GM12878 (cell line): Measurements from ENCODE around the gene MS4A4E. TPM values are rescaled to one million over a fixed set of nuclear protein-coding genes. Genes with fewer than 3 reads are reported as not detected.

Experiments used
- ATAC-seq: fragments of 200-7000 bp; cut with Tn5 transposase; 3 replicates; pipeline ENCODE4 v1.9.1; 2020; ENCODE audit warnings: mild to moderate bottlenecking, moderate library complexity
- BruUV-seq: library from RNA; stranded (reverse); fragments of 400-500 nt; replicated peaks from 2 replicates; lab custom pipeline; 2021; lab: Mats Ljungman, UMichigan
- CTCF ChIA-PET: fragments of 300-600 bp; sonication (Branson Sonifier 250); formaldehyde crosslinking; extraction: SDS; loops from one replicate; lab custom pipeline; 2021; ENCODE audit warnings: inconsistent platforms; lab: Yijun Ruan, JAX
- POLR2A ChIA-PET: fragments of 350-600 bp; formaldehyde crosslinking; extraction: SDS; loops from one replicate; lab custom pipeline; 2021; ENCODE audit warnings: inconsistent platforms; lab: Charles Lee
- RAD21 ChIA-PET: fragments of 300-600 bp; sonication (Branson Sonifier 250); formaldehyde crosslinking; loops from one replicate; lab custom pipeline; 2023; ENCODE audit warnings: antibody characterized with exemption; ENCODE audit not compliant: unreplicated experiment; lab: Charles Lee
- SMC1A ChIA-PET: fragments of 300-600 bp; sonication (Branson Sonifier 250); formaldehyde crosslinking; loops from one replicate; lab custom pipeline; 2023; ENCODE audit not compliant: unreplicated experiment, uncharacterized antibody; lab: Charles Lee
- DNase-seq: peaks from one replicate; pipeline ENCODE4 v3.0.0-alpha.2; 2011; ENCODE audit warnings: low read depth, low spot score
- FAIRE-seq: peaks from 3 replicates; lab custom pipeline; 2011; peaks lifted over from hg19 to GRCh38; lab: Jason Lieb, UNC
- H2AFZ ChIP-seq: 2 replicates; pipeline ENCODE4 v1.6.0; 2011; ENCODE audit warnings: low read depth, low read length, control low read depth; ENCODE audit not compliant: control insufficient read depth
- H3K27ac ChIP-seq: 2 replicates; pipeline ENCODE4 v1.5.1; 2011; ENCODE audit warnings: control low read depth; ENCODE audit not compliant: control insufficient read depth, insufficient read depth
- H3K27me3 ChIP-seq, 2 experiments: replicated peaks in 1 of 2; 2 replicates each; pipeline versions ENCODE4 v1.6.0 to v1.6.1; 2011; ENCODE audit warnings: low read length in 1 of 2; ENCODE audit not compliant: control insufficient read depth in 2 of 2, insufficient read depth in 2 of 2
- H3K36me3 ChIP-seq, 2 experiments: 2 replicates each; pipeline ENCODE4 v1.5.1; 2011; ENCODE audit warnings: low read length in 1 of 2; ENCODE audit not compliant: control insufficient read depth in 2 of 2, insufficient read depth in 2 of 2
- H3K4me1 ChIP-seq: 2 replicates; pipeline ENCODE4 v1.6.1; 2011; ENCODE audit warnings: mild to moderate bottlenecking, low read length, moderate library complexity, mixed read lengths; ENCODE audit not compliant: control insufficient read depth, insufficient read depth
- H3K4me2 ChIP-seq: 2 replicates; pipeline ENCODE4 v1.6.0; 2011; ENCODE audit warnings: control low read depth; ENCODE audit not compliant: control insufficient read depth, insufficient read depth
- H3K4me3 ChIP-seq: fragments of 200-600 bp; sonication (generic); 2 replicates; pipeline ENCODE4 v1.5.1; 2016
- H3K79me2 ChIP-seq: 2 replicates; pipeline ENCODE4 v1.6.0; 2011; ENCODE audit warnings: low read length; ENCODE audit not compliant: control insufficient read depth, insufficient read depth
- H3K9ac ChIP-seq: 2 replicates; pipeline ENCODE4 v1.8.0; 2011; ENCODE audit warnings: low read length, control low read depth, mixed read lengths; ENCODE audit not compliant: control insufficient read depth, insufficient read depth
- H3K9me3 ChIP-seq: replicated peaks from 3 replicates; pipeline ENCODE4 v1.5.1; 2011; ENCODE audit warnings: mild to moderate bottlenecking, low read length; ENCODE audit not compliant: control insufficient read depth, insufficient read depth
- H4K20me1 ChIP-seq: 2 replicates; pipeline ENCODE4 v1.6.0; 2011; ENCODE audit not compliant: control insufficient read depth, insufficient read depth
- CBFB ChIP-seq: IDR thresholded peaks from 2 replicates; pipeline ENCODE4 v1.6.1; 2016; ENCODE audit warnings: antibody characterized with exemption, low read depth
- CHD2 ChIP-seq: IDR thresholded peaks from 2 replicates; pipeline ENCODE4 v1.6.1; 2011; ENCODE audit warnings: low read depth, low read length, improper control_type of control experiment, borderline replicate concordance
- EED ChIP-seq: sonication (generic); IDR thresholded peaks from 2 replicates; pipeline ENCODE4 v1.6.1; 2016; ENCODE audit warnings: antibody characterized with exemption, low read depth
- HDAC6 ChIP-seq: fragments of 200-600 bp; sonication (generic); IDR thresholded peaks from one replicate; pipeline ENCODE4 v1.8.0; 2017; ENCODE audit warnings: antibody characterized with exemption; ENCODE audit not compliant: unreplicated experiment
- MYB ChIP-seq: fragments of 150-350 bp; IDR thresholded peaks from 2 replicates; pipeline ENCODE4 v1.6.1; 2014; ENCODE audit warnings: mild to moderate bottlenecking, low read depth, low read length, borderline replicate concordance
- MYC ChIP-seq: IDR thresholded peaks from 2 replicates; pipeline ENCODE4 v1.6.1; 2011; ENCODE audit warnings: mild to moderate bottlenecking, low read length, moderate library complexity, inconsistent platforms; ENCODE audit not compliant: insufficient read depth, insufficient replicate concordance, insufficient read length, severe bottlenecking
- NBN ChIP-seq: fragments of 450-650 bp; IDR thresholded peaks from 2 replicates; pipeline ENCODE4 v1.6.1; 2016
- NFIC ChIP-seq: IDR thresholded peaks from 2 replicates; pipeline ENCODE4 v1.6.1; 2012; ENCODE audit warnings: low read depth, mild to moderate bottlenecking, inconsistent platforms, low read length, moderate library complexity
- NFYA ChIP-seq: IDR thresholded peaks from 2 replicates; pipeline ENCODE4 v1.6.1; 2011; ENCODE audit warnings: low read depth, mild to moderate bottlenecking, low read length, improper control_type of control experiment, borderline replicate concordance
- NFYB ChIP-seq: IDR thresholded peaks from 2 replicates; pipeline ENCODE4 v1.6.1; 2011; ENCODE audit warnings: low read depth, mild to moderate bottlenecking, low read length, improper control_type of control experiment, moderate library complexity; ENCODE audit not compliant: insufficient read depth
- SRF ChIP-seq, 2 experiments: IDR thresholded peaks; 2 replicates each; pipeline ENCODE4 v1.6.1; 2011; ENCODE audit warnings: low read depth in 2 of 2, low read length in 2 of 2, mild to moderate bottlenecking in 1 of 2, moderate library complexity in 1 of 2
- WGBS: methylation state at CpG from one replicate; pipeline ENCODE4 v1.1.6; 2016; ENCODE audit warnings: low lambda C conversion rate; ENCODE audit not compliant: insufficient replicate concordance, insufficient coverage; ENCODE audit errors: missing lambda C conversion rate; 5-methylcytosine and 5-hydroxymethylcytosine counted together
- in situ Hi-C: fragments of 300-500 bp; cut with MboI; formaldehyde crosslinking; loops from 9 replicates; pipeline ENCODE4 v1.14.3; 2018; ENCODE audit warnings: mixed read lengths
- intact Hi-C: fragments of 100-400 bp; cut with micrococcal nuclease; formaldehyde crosslinking; loops from one replicate; pipeline ENCODE4 v1.14.2; 2022; ENCODE audit not compliant: unreplicated experiment
- polyA plus RNA-seq, 11 experiments: library from polyadenylated mRNA; depleted of rRNA in 4 of 11; unstranded in 6 of 11; stranded (reverse) in 5 of 11; fragments of >200 nt; fragmentation: Nextera tagmentation in 4 of 11; fragmentation: Illumina TruSeq in 1 of 11; extraction: Ambion mirVana in 4 of 11; extraction: Trizol in 1 of 11; gene quantifications; 1 replicate in 1 of 11; 2 replicates in 10 of 11; pipeline versions ENCODE4 v1.2.1 to v1.2.3, GENCODE V29; 2011 to 2016; ENCODE audit warnings: inconsistent platforms in 2 of 11, missing spikeins in 2 of 11, low read depth in 1 of 11
- total RNA-seq, 4 experiments: library from RNA; depleted of rRNA in 3 of 4; stranded (reverse); fragments of >200 nt in 3 of 4; fragmentation: Illumina TruSeq in 1 of 4; extraction: Trizol in 1 of 4; gene quantifications; 2 replicates each; pipeline versions ENCODE4 v1.2.1 to v1.2.3, GENCODE V29; 2013 to 2021
- TF ChIP-seq, protein P1 (sequence below): IDR thresholded peaks from 2 replicates; pipeline ENCODE4 v1.6.1; 2012; ENCODE audit warnings: improper control_type of control experiment, low read depth, low read length; ENCODE audit not compliant: insufficient replicate concordance

The MS4A4E gene
- total and polyA plus RNA-seq, 10 of the 15 experiments (the other 5 are each of a cell fraction or from before 2014, with no cell fraction given), result 0.06 to 0.92 (median 0.45) TPM; not detected in 3

DNA sequence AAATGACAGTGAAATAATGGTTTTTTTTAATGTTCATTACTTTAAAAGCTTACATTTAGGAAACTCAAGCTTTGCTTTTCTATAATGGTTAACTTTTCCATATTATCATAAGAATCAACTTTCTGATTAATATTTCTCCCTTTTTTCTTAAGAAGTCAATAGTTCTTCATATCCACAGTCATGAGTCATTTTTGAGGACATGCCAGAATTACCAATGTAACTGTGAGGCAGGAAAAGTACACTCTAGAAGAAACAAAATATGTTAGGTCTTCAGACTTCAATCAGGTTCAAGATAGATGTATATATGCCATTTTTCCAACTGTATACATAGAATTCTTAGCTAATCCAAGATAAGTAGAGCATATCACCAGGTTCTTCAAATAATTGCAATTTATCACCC lies 70.9 kb downstream of the MS4A4E start (continued):
- TF ChIP-seq, protein P1, sequence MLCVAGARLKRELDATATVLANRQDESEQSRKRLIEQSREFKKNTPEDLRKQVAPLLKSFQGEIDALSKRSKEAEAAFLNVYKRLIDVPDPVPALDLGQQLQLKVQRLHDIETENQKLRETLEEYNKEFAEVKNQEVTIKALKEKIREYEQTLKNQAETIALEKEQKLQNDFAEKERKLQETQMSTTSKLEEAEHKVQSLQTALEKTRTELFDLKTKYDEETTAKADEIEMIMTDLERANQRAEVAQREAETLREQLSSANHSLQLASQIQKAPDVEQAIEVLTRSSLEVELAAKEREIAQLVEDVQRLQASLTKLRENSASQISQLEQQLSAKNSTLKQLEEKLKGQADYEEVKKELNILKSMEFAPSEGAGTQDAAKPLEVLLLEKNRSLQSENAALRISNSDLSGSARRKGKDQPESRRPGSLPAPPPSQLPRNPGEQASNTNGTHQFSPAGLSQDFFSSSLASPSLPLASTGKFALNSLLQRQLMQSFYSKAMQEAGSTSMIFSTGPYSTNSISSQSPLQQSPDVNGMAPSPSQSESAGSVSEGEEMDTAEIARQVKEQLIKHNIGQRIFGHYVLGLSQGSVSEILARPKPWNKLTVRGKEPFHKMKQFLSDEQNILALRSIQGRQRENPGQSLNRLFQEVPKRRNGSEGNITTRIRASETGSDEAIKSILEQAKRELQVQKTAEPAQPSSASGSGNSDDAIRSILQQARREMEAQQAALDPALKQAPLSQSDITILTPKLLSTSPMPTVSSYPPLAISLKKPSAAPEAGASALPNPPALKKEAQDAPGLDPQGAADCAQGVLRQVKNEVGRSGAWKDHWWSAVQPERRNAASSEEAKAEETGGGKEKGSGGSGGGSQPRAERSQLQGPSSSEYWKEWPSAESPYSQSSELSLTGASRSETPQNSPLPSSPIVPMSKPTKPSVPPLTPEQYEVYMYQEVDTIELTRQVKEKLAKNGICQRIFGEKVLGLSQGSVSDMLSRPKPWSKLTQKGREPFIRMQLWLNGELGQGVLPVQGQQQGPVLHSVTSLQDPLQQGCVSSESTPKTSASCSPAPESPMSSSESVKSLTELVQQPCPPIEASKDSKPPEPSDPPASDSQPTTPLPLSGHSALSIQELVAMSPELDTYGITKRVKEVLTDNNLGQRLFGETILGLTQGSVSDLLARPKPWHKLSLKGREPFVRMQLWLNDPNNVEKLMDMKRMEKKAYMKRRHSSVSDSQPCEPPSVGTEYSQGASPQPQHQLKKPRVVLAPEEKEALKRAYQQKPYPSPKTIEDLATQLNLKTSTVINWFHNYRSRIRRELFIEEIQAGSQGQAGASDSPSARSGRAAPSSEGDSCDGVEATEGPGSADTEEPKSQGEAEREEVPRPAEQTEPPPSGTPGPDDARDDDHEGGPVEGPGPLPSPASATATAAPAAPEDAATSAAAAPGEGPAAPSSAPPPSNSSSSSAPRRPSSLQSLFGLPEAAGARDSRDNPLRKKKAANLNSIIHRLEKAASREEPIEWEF, result no peak

DNA sequence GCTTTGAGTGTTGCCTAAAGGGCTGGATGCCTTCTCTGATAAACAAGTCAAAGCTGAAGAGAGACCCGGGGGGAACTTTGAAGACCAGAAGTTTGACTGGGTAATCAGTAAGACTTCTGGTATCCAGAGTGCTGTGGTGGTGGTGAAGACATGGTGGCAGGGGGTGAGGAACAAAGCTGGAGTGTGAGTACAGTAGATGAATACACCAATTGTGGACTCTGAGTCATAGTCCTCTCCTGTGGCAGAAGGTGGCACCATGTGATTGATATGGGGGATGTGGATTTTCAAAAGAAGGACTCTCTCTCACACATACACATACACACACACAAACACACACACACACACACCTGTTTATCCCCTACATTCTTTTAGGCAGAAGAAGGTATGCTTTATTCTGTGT lies 72.4 kb downstream of the MS4A4E start:
- Histone ChIP-seq H3K79me2 (no peaks in the 10 kb centered on the region), H3K9ac (no peak overlapping the region), H3K4me2 (no peak overlapping the region), H3K27me3 (no peaks in the 10 kb centered on the region), H3K4me1 (peaks cover under 1% of the 10 kb centered on the region), H4K20me1 (no peaks in the 10 kb centered on the region), H2AFZ (no peak overlapping the region), H3K9me3 (peaks cover 8% of the 10 kb centered on the region; the same call in 2 of the 3 replicates), H3K27ac (no peak overlapping the region), H3K36me3 (no peaks in the 10 kb centered on the region), H3K4me3 (no peak overlapping the region)
- RAD21 ChIA-PET, result interaction anchor here (2.9 kb wide), 1 partner anchor 81 kb away, joined by 16 read pairs; no protein-coding TSS in a partner anchor
- DNase-seq (no peak), ATAC-seq (no peak), FAIRE-seq (no peak)
- intact Hi-C loops (no loop called here), in situ Hi-C loops (no loop called here)
- POLR2A ChIA-PET, result interaction anchor here (2.1 kb wide), 1 partner anchor 12 kb away, joined by 6 read pairs; the partner anchor contains the start of gene MS4A6A
- CTCF ChIA-PET, result interaction anchor here (0.9 to 2.3 kb wide), 5 partner anchors 13 to 175 kb away, joined by 3 to 11 read pairs (median 4); no protein-coding TSS in a partner anchor
- SMC1A ChIA-PET, result interaction anchor here (1.0 to 2.5 kb wide), 6 partner anchors 11 to 94 kb away, joined by 3 to 12 read pairs (median 6); no protein-coding TSS in a partner anchor
- BruUV-seq, result no TSS peak
- WGBS, result 81% methylated on average over 1 of the region's 1 CpG
- TF ChIP-seq NFYB, result no peak
- no peak for TF ChIP-seq NBN
- TF ChIP-seq CHD2, result no peak
- no peak for TF ChIP-seq CBFB
- TF ChIP-seq SRF (IDR thresholded peaks at IDR 0.05; ENCODE audit: low read depth in 2 of 2, low read length in 2 of 2), result no peak
- TF ChIP-seq NFIC, result no peak
- no peak for TF ChIP-seq MYB
- TF ChIP-seq HDAC6, result no peak
- no peak for TF ChIP-seq EED
- TF ChIP-seq NFYA, result no peak
- no peak for TF ChIP-seq MYC
